Mesendoderm (in vitro differentiated cells): Measurements from ENCODE around the gene FARP1.

ENCODE experiments used
- DNase-seq: peaks from one replicate; pipeline ENCODE4 v3.0.0; 2013
- H2AK5ac ChIP-seq: 2 replicates; pipeline ENCODE4 v1.6.1; 2013; ENCODE audit warnings: low read length, inconsistent platforms
- H2BK120ac ChIP-seq: 2 replicates; pipeline ENCODE4 v1.6.1; 2013; ENCODE audit warnings: low read depth, mild to moderate bottlenecking, low read length, moderate library complexity, mixed read lengths
- H2BK15ac ChIP-seq: replicated peaks from 2 replicates; pipeline ENCODE4 v1.6.1; 2013; ENCODE audit warnings: low read depth, mild to moderate bottlenecking, moderate library complexity
- H2BK5ac ChIP-seq: 2 replicates; pipeline ENCODE4 v1.6.1; 2013; ENCODE audit warnings: low read length, inconsistent platforms
- H3K18ac ChIP-seq: 2 replicates; pipeline ENCODE4 v1.6.1; 2013; ENCODE audit warnings: mild to moderate bottlenecking, low read length, mixed read lengths
- H3K23ac ChIP-seq: one replicate; pipeline ENCODE4 v1.6.1; 2013; ENCODE audit warnings: low read length
- H3K27ac ChIP-seq: 2 replicates; pipeline ENCODE4 v1.5.1; 2013; ENCODE audit warnings: low read depth, mild to moderate bottlenecking, inconsistent platforms, low read length, moderate library complexity
- H3K27me3 ChIP-seq: 2 replicates; pipeline ENCODE4 v1.6.1; 2013; ENCODE audit warnings: low read length, control low read depth, mild to moderate bottlenecking, inconsistent platforms; ENCODE audit not compliant: insufficient read depth, poor library complexity
- H3K36me3 ChIP-seq: 2 replicates; pipeline ENCODE4 v1.6.1; 2013; ENCODE audit warnings: low read length, inconsistent platforms; ENCODE audit not compliant: control insufficient read depth, insufficient read depth
- H3K4ac ChIP-seq: one replicate; pipeline ENCODE4 v1.6.1; 2013; ENCODE audit warnings: low read depth, mild to moderate bottlenecking, low read length, moderate library complexity
- H3K4me1 ChIP-seq: 2 replicates; pipeline ENCODE4 v1.6.1; 2013; ENCODE audit warnings: low read depth, low read length, inconsistent platforms; ENCODE audit not compliant: control insufficient read depth
- H3K4me2 ChIP-seq: 2 replicates; pipeline ENCODE4 v1.6.1; 2013; ENCODE audit warnings: low read length
- H3K4me3 ChIP-seq: 2 replicates; pipeline ENCODE4 v1.5.1; 2013; ENCODE audit warnings: mild to moderate bottlenecking, low read length
- H3K56ac ChIP-seq: one replicate; pipeline ENCODE4 v1.6.1; 2013; ENCODE audit warnings: low read length
- H3K79me1 ChIP-seq: 2 replicates; pipeline ENCODE4 v1.6.1; 2013; ENCODE audit warnings: low read length, inconsistent platforms
- H3K79me2 ChIP-seq: 2 replicates; pipeline ENCODE4 v1.6.1; 2013; ENCODE audit warnings: mild to moderate bottlenecking, low read length; ENCODE audit not compliant: control insufficient read depth, insufficient read depth
- H3K9ac ChIP-seq: 2 replicates; pipeline ENCODE4 v1.6.1; 2013; ENCODE audit warnings: low read length, inconsistent platforms
- H4K5ac ChIP-seq: one replicate; pipeline ENCODE4 v1.6.1; 2013; ENCODE audit warnings: low read length
- H4K8ac ChIP-seq: one replicate; pipeline ENCODE4 v1.6.1; 2013; ENCODE audit warnings: low read depth, mild to moderate bottlenecking, control low read depth, low read length, moderate library complexity
- WGBS: extraction: QIAGEN DNeasy Blood & Tissue Kit; methylation state at CpG from one replicate; pipeline ENCODE4 v1.1.7; 2013; ENCODE audit warnings: low lambda C conversion rate, missing lambda C conversion rate; ENCODE audit not compliant: insufficient coverage; ENCODE audit errors: extremely low coverage; 5-methylcytosine and 5-hydroxymethylcytosine counted together

Gene FARP1

GRCh38 chr13:98290261-98290660, 147.4 kb downstream of the FARP1 start:
- H2AK5ac ChIP-seq, result no peak overlapping the region
- H3K4me1 ChIP-seq, result peaks cover 5% of the 10 kb centered on the region
- H3K18ac ChIP-seq, result no peak overlapping the region
- no peak overlapping the region for H2BK120ac ChIP-seq
- no peak overlapping the region for H4K8ac ChIP-seq
- H2BK15ac ChIP-seq, result no peak overlapping the region
- H2BK5ac ChIP-seq, result no peak overlapping the region
- no peaks in the 10 kb centered on the region for H3K36me3 ChIP-seq
- no peak overlapping the region for H3K23ac ChIP-seq
- DNase-seq, result no peak
- H4K5ac ChIP-seq, result no peak overlapping the region
- no CpG with 5 or more reads among the region's 3 CpGs for WGBS
- H3K79me2 ChIP-seq, result no peaks in the 10 kb centered on the region
- peaks cover 17% of the 10 kb centered on the region for H3K79me1 ChIP-seq
- H3K27me3 ChIP-seq, result no peaks in the 10 kb centered on the region
- H3K9ac ChIP-seq, result no peak overlapping the region
- no peak overlapping the region for H3K4ac ChIP-seq
- no peak overlapping the region for H3K27ac ChIP-seq
- no peak overlapping the region for H3K4me2 ChIP-seq
- H3K56ac ChIP-seq, result no peak overlapping the region
- no peak overlapping the region for H3K4me3 ChIP-seq

- no peak overlapping the region for H3K4me2 ChIP-seq
- no peak overlapping the region for H3K9ac ChIP-seq
- H2BK15ac ChIP-seq, result no peak overlapping the region
- H3K27ac ChIP-seq, result no peak overlapping the region
- H3K4ac ChIP-seq, result no peak overlapping the region
- no peak overlapping the region for H3K4me3 ChIP-seq
- DNase-seq, result no peak
- no peaks in the 10 kb centered on the region for H3K4me1 ChIP-seq
- no peaks in the 10 kb centered on the region for H3K27me3 ChIP-seq
- H3K56ac ChIP-seq, result no peak overlapping the region
- H3K18ac ChIP-seq, result no peak overlapping the region
- no CpG with 5 or more reads among the region's 2 CpGs for WGBS
- H4K5ac ChIP-seq, result no peak overlapping the region
- no peak overlapping the region for H3K23ac ChIP-seq
- H2BK120ac ChIP-seq, result no peak overlapping the region
- H2AK5ac ChIP-seq, result no peak overlapping the region
- H4K8ac ChIP-seq, result no peak overlapping the region
- no peaks in the 10 kb centered on the region for H3K79me2 ChIP-seq
- no peak overlapping the region for H2BK5ac ChIP-seq
- H3K36me3 ChIP-seq, result no peaks in the 10 kb centered on the region
- H3K79me1 ChIP-seq, result peaks cover 17% of the 10 kb centered on the region
Measured at GRCh38 chr13:98291658-98292057, 148.8 kb downstream of the FARP1 start.

- Histone ChIP-seq H3K4ac (no peak overlapping the region), H2AK5ac (no peak overlapping the region), H3K9ac (no peak overlapping the region), H4K5ac (no peak overlapping the region), H2BK120ac (no peak overlapping the region), H3K27ac (no peak overlapping the region), H4K8ac (no peak overlapping the region), H3K4me3 (no peak overlapping the region), H3K18ac (no peak overlapping the region), H3K27me3 (no peaks in the 10 kb centered on the region), H2BK5ac (no peak overlapping the region), H3K79me1 (peaks cover 19% of the 10 kb centered on the region), H3K23ac (no peak overlapping the region), H3K56ac (no peak overlapping the region), H3K4me2 (no peak overlapping the region), H3K36me3 (no peaks in the 10 kb centered on the region), H3K79me2 (no peaks in the 10 kb centered on the region), H3K4me1 (no peaks in the 10 kb centered on the region), H2BK15ac (no peak overlapping the region)
- DNase-seq, result no peak
- WGBS, result no CpG with 5 or more reads among the region's 2 CpGs
Measured at GRCh38 chr13:98293103-98293502, 150.2 kb downstream of the FARP1 start.

GRCh38 chr13:98293570-98294142, 150.8 kb downstream of the FARP1 start:
- no peak overlapping the region for H2BK5ac ChIP-seq
- H3K4ac ChIP-seq, result no peak overlapping the region
- H3K79me2 ChIP-seq, result no peaks in the 10 kb centered on the region
- no peak overlapping the region for H3K56ac ChIP-seq
- H3K27ac ChIP-seq, result no peak overlapping the region
- H2BK15ac ChIP-seq, result no peak overlapping the region
- H3K9ac ChIP-seq, result no peak overlapping the region
- H3K27me3 ChIP-seq, result no peaks in the 10 kb centered on the region
- DNase-seq, result no peak
- H3K36me3 ChIP-seq, result no peaks in the 10 kb centered on the region
- peaks cover 19% of the 10 kb centered on the region for H3K79me1 ChIP-seq
- no peak overlapping the region for H2AK5ac ChIP-seq
- H3K4me2 ChIP-seq, result no peak overlapping the region
- no peaks in the 10 kb centered on the region for H3K4me1 ChIP-seq
- no peak overlapping the region for H3K4me3 ChIP-seq
- H2BK120ac ChIP-seq, result no peak overlapping the region
- H4K8ac ChIP-seq, result no peak overlapping the region
- H4K5ac ChIP-seq, result no peak overlapping the region
- no CpG with 5 or more reads among the region's 4 CpGs for WGBS
- H3K18ac ChIP-seq, result no peak overlapping the region
- H3K23ac ChIP-seq, result no peak overlapping the region

GRCh38 chr13:98295371-98295770, 152.5 kb downstream of the FARP1 start:
- H2BK15ac ChIP-seq, result no peak overlapping the region
- peaks cover 18% of the 10 kb centered on the region for H3K79me1 ChIP-seq
- H3K9ac ChIP-seq, result no peak overlapping the region
- no peak overlapping the region for H3K23ac ChIP-seq
- no peaks in the 10 kb centered on the region for H3K79me2 ChIP-seq
- H3K18ac ChIP-seq, result no peak overlapping the region
- DNase-seq, result no peak
- H3K27ac ChIP-seq, result no peak overlapping the region
- H3K4me3 ChIP-seq, result no peak overlapping the region
- no peaks in the 10 kb centered on the region for H3K36me3 ChIP-seq
- H3K27me3 ChIP-seq, result no peaks in the 10 kb centered on the region
- no peak overlapping the region for H3K4ac ChIP-seq
- H4K8ac ChIP-seq, result no peak overlapping the region
- H2AK5ac ChIP-seq, result no peak overlapping the region
- no peak overlapping the region for H4K5ac ChIP-seq
- no peak overlapping the region for H2BK5ac ChIP-seq
- no peaks in the 10 kb centered on the region for H3K4me1 ChIP-seq
- no peak overlapping the region for H3K56ac ChIP-seq
- no peak overlapping the region for H3K4me2 ChIP-seq
- H2BK120ac ChIP-seq, result no peak overlapping the region
- no CpG with 5 or more reads among the region's 2 CpGs for WGBS

- no peaks in the 10 kb centered on the region for H3K4me1 ChIP-seq
- H2BK15ac ChIP-seq, result no peak overlapping the region
- no peak overlapping the region for H4K5ac ChIP-seq
- H3K4me3 ChIP-seq, result no peak overlapping the region
- no peaks in the 10 kb centered on the region for H3K36me3 ChIP-seq
- no peak overlapping the region for H2BK5ac ChIP-seq
- H3K79me1 ChIP-seq, result peaks cover 20% of the 10 kb centered on the region
- no peak overlapping the region for H4K8ac ChIP-seq
- no peaks in the 10 kb centered on the region for H3K79me2 ChIP-seq
- no CpG with 5 or more reads among the region's 5 CpGs for WGBS
- H3K27me3 ChIP-seq, result no peaks in the 10 kb centered on the region
- H3K56ac ChIP-seq, result no peak overlapping the region
- no peak for DNase-seq
- no peak overlapping the region for H3K18ac ChIP-seq
- no peak overlapping the region for H3K27ac ChIP-seq
- no peak overlapping the region for H3K4ac ChIP-seq
- no peak overlapping the region for H2BK120ac ChIP-seq
- H3K9ac ChIP-seq, result no peak overlapping the region
- H2AK5ac ChIP-seq, result no peak overlapping the region
- H3K4me2 ChIP-seq, result no peak overlapping the region
- H3K23ac ChIP-seq, result no peak overlapping the region
Measured at GRCh38 chr13:98297051-98297450, 154.2 kb downstream of the FARP1 start.
